Cerebellar nuclear complex (tissue), 1 donor: ENCODE measurements around the gene SPRED3.
"Not testable (repeated sequence)": the region's sequence is repeated elsewhere in the genome, so short reads cannot be mapped to it uniquely, and the experiment has no call there.

Experiments
- DNase-seq, 2 experiments: peaks; one replicate each; lab custom pipeline; 2025; lab: John Stamatoyannopoulos, UW

SPRED3 gene, protein sequence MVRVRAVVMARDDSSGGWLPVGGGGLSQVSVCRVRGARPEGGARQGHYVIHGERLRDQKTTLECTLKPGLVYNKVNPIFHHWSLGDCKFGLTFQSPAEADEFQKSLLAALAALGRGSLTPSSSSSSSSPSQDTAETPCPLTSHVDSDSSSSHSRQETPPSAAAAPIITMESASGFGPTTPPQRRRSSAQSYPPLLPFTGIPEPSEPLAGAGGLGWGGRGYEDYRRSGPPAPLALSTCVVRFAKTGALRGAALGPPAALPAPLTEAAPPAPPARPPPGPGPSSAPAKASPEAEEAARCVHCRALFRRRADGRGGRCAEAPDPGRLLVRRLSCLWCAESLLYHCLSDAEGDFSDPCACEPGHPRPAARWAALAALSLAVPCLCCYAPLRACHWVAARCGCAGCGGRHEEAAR

DNA sequence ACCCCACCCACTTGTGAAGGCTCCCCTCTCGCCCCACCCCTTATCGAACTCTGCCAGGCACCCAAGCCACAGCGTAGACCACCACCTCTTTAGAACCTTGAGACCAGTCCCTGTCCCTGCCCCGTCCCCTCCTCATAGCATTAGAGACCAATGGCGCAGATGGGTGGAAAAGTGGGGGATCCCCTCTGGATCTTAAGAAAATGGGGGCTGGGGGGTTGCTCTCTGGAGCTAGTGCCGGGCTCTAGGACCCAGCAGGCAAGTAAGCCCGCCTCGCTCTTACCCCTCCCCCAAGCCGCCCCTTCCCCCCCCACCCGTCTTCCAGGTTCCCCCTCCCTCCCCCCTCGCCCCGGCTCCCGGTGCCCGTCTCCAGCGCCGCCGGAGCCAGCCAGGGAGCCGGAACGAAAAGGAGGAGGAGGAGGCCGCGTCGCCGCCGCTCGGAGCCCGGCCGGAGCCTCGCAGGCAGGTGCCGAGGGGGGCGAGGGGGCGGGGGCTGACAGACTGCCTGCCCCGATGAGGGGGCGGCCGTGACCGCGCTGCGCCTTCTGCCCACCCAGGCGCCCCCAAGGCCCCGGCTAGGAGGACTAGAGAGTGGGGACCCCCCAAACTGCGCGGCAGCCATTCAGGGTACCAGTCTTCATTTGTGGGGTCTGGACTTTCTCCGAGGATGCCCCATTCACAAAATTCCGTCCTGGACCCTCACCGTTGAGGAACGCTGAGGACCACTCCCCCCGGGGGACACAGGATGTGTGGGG, at the start of gene SPRED3:
SPRED3 (plus strand) TSS at position 349 of the 752 bp plus-strand sequence. CDS start 1,606 bp downstream, outside the sequence.
- DNase-seq = no peak

DNA sequence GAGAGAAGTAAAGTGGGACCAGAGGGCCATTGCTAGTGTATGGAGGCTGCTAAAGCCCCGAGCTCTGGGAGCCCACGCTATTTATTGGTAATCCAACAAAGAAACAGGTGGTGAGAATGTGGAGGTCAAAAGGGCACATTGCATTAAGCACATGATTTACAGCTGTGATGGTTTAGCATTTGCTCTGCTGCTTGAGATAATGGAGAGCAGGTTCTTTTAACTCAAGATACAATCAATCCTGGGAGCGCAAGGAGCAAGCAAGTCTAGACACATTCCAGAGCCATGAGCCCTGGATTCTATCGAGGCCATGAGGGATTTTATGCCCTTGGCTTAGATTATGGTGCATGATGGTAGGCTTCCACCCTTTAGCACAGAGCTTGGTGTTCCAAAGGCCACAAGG, 49.5 kb upstream of the SPRED3 start:
- DNase-seq = not testable (repeated sequence)

DNA sequence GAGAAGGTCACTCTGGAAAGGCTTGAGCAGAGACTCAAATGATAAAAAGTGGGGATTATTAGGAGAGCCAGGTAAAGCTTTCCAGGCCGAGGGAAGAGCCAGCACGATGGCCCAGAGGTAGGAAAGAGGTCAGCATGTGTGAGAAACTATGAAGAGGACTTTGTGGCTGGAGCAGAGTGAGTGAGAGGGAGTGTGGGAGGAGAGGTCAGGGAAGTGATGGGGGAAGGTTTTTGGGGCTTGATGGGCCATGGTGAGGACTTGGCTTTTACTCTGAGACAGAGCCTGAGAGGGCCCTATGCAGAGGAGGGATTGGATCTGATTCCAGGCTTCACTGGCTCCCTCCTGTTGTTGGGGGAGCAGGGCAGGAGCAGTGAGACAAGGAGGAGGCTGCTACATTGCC, 47.6 kb upstream of the SPRED3 start:
- DNase-seq = no peak

DNA sequence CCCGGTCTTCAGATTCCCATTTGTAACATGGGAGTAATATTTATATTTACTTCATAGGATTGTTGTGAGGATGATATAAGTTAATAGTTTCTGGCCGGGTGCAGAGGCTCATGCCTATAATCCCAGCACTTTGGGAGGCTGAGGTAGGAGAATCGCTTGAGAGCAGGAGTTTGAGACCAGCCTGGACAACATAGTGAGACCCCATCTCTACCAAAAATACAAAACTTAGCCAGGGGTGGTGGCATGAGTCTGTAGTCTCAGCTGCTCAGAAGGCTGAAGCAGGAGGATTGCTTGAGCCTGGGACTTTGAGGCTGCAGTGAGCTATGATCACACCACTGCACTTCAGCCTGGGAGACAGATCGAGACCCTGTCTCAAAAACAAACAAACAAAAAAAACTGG, 41.7 kb upstream of the SPRED3 start:
- no peak for DNase-seq

DNA sequence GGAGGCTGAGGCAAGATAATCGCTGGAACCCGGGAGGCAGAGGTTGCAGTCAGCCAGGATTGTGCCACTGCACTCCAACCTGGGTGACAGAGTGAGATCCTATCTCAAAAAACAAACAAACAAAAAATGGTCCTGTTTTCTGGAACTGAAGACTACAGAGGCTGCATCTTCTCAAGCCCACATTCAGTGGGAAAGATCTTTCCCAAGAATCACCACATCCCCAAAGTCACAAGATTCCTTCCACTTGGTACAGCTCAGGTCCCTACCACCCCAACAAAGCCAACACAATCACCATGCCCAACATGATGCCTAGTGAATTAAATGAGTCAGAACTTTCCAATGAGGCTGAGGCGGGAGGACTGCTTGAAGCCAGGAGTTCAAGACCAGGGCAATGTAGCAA, 37.6 kb upstream of the SPRED3 start:
- no peak for DNase-seq

DNA sequence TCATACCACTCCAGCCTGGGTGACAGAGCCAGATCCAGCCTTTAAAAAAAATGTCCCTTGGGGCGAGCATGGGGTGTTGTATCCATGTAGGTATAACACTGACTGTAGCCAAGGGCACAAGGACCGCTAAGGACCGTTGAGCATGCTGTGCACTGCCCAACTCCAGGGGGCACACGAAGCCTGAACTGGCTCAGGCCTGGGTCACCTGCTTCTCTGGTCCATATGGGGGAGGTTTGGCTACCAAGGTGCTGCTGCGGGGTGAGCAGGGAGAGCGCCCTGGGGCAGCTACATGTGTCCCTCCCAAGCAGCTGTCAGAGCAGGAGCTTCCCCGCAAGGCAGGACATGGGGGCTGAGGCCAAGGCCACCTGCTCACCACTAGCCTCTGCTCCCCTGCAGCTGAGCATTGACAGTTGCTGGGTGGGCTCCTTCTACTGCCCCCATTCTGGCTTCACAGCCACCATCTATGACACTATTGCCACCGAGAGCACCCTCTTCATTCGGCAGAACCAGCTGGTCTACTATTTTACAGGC, 36.6 kb upstream of the SPRED3 start:
- DNase-seq = no peak

DNA sequence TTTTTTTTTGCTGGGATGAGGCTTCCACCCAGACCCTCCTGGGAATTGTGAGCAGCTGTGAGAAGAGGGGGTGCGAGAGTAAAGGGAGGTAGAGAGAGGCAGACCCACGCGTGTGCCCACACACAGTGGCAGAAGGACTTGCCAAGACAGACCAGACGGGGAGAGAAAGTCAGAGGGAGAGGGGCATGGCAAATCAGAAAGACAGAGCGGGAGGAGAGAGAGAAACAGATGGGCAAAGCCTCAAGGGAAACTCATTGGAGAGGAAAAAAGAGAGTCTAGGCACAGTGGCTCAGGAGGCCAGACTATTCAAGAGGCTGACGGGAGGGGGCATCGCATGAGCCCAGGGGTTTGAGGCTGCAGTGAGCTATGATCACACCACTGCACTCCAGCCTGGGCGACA, 35.9 kb upstream of the SPRED3 start:
- DNase-seq = no peak

DNA sequence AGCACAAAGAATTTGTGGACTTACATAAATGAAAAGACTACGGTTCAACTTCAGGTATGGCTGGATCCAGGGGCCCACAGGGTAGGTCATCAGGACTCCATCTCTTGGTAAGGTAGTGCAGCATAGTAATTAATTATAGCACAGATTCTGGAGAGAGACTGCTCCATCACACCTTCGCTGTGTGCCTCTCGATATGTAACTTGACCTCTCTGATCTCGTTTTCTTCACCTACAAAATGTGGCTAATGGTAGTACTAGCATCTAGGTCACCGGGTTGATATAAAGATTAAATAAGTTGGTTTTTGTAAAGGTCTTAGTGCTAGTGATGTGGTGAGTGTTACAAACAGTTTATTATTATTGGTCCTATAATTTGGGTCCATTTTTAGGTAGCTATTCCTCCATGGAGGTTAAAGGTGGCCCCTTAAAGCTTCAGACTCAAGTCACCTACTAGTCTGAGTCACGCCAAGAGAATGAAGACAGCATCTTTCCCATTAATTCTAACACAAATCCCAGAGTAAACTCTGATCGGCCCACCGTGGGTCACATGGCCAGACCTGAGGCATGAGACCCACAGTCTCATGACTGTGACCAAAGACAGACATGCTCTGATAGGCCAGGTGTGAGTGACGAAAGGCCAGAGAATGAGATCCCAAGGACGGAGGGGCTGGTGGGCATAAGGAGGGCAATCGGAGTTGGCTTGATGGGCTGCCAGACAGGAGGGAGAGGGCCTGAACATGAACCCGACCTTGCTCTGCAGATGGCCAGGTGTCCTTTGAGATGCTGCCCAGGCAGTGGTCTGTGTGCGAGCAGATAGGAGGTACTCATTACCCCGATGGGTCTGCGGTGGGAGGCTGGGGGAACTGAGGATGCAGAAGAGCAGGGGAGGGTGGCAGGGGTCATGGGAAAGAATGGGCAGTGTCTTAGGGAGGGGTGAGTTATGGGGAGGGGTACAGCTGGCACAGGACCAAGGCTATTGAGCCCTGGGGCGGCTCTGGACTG, 32.5 kb upstream of the SPRED3 start:
- DNase-seq = no peak

DNA sequence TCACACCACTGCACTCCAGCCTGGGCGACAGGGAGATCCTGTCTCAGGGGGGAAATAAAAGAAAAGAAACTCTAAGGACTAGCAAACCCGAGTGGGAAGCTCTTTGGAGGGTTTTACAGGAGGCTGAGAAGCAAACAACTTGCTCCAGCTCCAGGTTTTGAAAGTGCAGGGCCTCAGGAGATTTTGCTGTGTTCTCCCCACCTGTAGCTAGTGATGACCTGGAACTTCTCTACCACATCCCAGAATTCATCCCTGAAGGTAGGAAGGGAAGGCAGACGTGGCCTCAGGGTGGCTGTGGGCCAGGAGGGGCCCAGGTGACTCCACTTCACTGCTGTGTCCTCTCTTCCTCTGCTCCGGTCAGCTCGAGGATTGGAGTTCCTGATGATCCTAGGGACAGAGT, 30.4 kb upstream of the SPRED3 start:
- DNase-seq = no peak

DNA sequence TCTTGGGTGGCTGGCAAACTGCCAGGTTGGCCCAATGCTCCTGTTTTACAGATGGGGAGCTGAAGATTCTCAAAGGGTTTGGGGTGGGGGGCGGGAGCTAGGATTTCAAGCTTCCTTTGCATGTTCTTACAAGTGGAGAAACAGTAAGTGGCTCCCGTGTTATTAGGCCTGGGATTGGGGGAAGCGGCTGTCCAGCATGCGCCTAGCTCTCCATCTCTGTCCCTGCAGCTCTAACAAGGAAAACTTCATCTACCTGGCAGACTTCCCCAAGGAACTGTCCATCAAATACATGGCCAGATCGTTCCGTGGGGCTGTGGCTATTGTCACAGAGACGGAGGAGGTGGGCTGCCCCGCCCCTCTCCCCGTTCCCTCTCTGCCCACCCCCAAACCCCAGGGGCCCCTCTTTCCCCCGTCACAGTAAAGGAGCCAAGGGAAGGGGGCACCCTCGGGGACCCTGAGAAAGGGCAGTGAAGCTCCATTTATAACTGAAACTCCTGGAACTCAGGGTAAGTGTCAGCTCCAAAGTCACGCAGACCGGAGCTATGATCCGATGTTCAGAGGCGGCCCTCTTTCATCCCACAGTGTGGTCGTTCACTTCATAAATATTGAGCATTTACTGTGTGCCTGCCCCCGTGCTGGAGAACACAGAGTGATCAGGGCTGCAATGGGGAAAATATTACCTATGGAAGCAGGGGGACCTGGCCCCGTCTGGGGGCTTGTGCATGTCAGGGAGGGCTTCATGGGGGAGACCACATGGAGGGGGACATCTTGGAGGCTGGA, 29.1 kb upstream of the SPRED3 start:
- DNase-seq = no peak

DNA sequence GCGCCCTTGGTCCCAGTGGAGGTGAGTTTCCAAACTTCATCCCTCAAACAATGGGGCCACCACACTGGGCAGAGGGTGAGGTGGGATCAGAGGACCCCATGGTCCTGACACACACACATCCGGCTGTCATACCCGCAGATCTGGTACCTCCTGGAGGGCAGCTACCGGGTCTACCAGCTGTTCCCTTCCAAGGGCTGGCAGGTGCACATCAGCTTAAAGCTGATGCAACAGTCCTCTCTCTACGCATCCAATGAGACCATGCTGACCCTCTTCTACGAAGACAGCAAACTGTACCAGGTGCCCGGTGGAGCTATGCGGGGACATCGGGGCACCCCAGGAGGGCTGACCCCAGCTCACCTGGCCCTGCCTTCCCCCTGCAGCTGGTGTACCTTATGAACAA, 28.1 kb upstream of the SPRED3 start:
- no peak for DNase-seq

DNA sequence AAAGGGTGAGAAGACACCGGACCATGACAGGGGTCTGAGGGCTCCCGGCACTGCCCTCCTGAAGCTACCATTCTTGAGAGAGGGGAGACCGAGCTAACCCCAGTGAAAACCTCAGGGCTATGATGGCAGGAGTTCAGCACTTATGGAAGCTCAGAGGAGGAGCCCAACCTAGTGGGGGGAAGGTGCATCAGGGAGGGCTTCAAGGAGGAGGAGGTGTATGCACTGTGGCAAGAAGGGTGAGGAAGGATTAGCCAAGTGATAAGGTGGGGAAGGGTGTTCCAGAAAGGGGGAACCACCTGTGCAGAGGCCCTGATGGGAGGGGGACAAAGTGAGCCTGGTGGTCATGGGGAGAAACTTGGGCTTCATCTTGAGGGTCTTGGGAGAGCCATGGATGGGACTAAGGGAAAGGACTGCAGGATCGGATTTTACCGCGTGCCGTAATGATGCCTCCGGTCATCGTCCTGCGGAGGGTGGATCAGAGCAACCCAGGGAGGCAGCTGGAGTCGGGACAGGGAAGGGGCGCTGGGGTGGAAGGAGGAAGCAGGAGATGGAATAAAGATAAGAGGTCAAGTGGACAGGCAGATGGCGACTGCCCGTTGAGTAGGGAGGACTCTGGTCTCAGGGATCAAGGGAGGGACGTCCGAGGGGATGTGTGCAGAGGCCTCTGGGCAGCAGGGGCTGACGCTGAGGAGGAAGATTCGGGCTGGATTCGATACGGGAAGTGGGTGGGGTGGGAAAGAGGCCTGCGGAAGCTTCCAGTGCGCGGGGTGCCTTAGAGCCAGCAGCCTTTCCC, 27.5 kb upstream of the SPRED3 start:
- DNase-seq = no peak

DNA sequence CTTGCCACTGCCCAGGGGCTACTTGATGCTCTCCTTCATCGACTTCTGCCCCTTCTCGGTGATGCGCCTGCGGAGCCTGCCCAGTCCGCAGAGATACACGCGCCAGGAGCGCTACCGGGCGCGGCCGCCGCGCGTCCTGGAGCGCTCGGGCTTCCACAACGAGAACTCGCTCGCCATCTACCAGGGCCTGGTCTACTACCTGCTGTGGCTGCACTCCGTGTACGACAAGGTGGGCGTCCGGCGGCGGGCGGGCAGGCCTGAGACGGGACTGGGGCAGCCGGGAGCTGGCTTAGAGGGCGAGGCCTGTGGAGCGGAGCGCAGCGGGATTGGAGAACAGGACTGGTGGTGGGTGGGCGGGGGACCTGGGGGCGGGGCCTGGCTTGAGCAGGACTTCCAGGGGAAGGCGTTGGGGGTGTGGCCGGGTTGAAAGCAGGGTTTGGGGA, 26.8 kb upstream of the SPRED3 start:
- peak in 1 of 2 experiments; percentile 2 for DNase-seq

DNA sequence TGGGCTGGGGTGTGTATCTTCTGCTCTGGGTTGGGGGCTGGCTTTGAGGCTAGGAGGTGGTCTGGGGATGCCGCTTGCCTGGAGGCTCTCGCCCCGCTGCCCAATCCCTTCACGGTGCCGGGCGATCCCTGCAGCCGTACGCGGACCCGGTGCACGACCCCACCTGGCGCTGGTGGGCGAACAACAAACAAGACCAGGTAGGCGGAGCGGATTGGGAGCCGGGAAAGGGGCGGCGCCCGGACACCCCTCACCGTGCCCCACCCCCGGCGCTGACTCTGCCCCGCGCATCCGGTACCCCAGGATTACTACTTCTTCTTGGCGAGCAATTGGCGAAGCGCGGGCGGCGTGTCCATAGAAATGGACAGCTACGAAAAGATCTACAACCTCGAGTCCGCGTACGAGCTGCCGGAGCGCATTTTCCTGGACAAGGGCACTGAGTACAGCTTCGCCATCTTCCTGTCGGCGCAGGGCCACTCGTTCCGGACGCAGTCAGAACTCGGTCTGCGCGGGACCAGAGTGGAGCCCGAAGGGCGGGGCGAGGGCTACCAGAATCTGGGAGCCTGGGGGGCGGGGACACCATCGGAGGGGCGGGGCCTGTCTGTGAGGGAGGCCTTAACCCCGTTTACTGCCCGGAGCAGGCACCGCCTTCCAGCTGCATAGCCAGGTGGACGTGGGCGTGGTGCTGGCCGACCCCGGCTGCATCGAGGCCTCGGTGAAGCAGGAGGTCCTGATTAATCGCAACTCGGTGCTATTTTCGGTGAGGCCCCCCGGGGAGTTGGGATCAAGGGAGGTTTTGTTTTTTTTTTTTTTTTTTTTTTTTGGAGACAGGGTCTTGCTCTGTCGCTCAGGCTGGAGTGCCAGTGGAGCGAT, 26.2 kb upstream of the SPRED3 start:
- DNase-seq = no peak

DNA sequence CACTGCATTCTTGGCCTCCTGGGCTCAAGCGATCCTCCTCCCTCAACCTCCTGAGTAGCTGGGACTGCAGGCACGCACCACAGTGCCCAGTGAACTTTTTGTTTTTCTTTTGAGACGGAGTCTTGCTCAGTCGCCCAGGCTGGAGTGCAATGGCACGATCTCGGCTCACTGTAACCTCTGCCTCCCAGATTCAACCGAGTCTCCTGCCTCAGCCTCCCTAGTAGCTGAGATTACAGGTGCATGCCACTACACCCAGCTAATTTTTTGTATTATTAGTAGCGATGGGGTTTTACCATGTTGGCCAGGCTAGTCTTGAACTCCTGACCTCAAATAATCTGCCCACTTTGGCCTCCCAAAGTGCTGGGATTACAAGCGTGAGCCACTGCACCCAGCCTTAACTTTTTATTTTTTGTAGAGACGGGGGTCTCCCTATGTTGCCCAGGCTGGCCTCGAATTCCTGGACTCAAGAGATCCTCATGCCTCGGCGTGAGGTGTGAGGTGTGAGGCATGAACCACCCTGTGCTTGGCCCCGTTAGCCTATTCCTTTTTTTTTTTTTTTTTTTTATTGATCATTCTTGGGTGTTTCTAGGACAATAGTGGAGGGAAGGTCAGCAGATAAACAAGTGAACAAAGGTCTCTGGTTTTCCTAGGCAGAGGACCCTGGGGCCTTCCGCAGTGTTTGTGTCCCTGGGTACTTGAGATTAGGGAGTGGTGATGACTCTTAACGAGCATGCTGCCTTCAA, 25.4 kb upstream of the SPRED3 start:
- DNase-seq = not testable (repeated sequence)

DNA sequence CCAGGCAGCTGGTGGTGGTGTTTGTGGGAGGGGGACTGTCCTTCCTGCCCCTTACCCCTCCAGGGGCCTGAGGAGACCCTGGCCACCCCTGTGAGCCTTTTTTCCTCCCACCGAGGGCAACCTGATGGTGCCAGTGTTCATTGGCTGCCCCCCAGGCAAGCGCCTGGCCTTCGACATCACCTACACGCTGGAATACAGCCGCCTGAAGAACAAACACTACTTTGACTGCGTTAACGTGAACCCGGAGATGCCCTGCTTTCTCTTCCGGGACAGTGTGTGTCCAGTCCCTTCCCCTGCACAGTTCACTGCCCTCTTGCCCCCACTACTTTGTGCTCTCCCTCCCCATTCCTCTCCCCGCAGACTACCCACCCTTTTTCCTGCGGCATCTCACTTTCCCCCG, 21.5 kb upstream of the SPRED3 start:
- no peak for DNase-seq

DNA sequence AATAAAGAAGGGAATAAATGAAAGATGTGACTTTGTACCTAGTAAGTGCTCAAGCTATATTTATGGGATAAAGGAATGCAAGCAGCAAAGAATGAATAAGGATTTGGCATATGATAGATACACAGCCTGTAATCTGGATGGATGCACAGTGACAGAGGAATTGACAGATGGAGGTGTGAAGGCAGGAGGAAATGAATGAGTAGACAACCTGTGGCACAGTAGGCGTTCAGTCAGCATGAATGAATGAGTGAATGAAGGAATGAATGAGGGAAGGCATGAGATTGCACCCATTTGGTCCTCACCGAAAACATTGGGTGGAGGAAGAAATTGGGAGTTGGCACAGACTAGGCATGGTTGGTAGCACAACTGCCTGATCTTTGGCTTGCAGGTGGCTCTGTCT, 18.9 kb upstream of the SPRED3 start:
- DNase-seq = no peak

DNA sequence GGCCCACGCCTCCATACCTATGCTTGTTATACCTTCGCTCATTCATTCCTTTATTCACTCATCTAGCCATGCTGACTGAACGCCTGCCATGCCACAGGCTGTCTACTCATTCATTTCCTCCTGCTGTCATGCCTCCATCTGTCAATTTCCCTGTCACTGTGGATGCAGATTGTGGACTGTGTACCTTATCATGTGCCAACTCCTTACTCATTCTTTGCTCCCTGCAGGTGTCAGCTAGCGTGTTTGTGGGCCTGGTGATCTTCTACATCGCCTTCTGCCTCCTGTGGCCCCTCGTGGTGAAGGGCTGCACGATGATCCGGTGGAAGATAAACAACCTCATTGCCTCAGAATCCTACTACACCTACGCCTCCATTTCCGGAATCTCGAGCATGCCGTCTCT, 18.2 kb upstream of the SPRED3 start:
- DNase-seq = peak; percentile 72 to 75
